ENCODE measurements around the gene SGCD. TPM values are rescaled to one million over a fixed set of nuclear protein-coding genes. Genes with fewer than 3 reads are reported as not detected.

Gene SGCD
- total and polyA plus RNA-seq, 9 of the 15 experiments (the other 6 are each of a cell fraction or from before 2014, with no cell fraction given): not detected

- TF ChIP-seq, protein P1, sequence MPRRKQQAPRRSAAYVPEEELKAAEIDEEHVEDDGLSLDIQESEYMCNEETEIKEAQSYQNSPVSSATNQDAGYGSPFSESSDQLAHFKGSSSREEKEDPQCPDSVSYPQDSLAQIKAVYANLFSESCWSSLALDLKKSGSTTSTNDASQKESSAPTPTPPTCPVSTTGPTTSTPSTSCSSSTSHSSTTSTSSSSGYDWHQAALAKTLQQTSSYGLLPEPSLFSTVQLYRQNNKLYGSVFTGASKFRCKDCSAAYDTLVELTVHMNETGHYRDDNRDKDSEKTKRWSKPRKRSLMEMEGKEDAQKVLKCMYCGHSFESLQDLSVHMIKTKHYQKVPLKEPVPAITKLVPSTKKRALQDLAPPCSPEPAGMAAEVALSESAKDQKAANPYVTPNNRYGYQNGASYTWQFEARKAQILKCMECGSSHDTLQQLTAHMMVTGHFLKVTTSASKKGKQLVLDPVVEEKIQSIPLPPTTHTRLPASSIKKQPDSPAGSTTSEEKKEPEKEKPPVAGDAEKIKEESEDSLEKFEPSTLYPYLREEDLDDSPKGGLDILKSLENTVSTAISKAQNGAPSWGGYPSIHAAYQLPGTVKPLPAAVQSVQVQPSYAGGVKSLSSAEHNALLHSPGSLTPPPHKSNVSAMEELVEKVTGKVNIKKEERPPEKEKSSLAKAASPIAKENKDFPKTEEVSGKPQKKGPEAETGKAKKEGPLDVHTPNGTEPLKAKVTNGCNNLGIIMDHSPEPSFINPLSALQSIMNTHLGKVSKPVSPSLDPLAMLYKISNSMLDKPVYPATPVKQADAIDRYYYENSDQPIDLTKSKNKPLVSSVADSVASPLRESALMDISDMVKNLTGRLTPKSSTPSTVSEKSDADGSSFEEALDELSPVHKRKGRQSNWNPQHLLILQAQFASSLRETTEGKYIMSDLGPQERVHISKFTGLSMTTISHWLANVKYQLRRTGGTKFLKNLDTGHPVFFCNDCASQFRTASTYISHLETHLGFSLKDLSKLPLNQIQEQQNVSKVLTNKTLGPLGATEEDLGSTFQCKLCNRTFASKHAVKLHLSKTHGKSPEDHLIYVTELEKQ (CRISPR knock-in tag; IDR thresholded peaks at IDR 0.05): no peak
These were observed 68.3 kb downstream of the SGCD start (continued) for GRCh38 chr5:156395306-156395675.

- Histone ChIP-seq H3K9me3 (replicated peaks; ENCODE audit: control insufficient read depth, insufficient read depth, low read depth, low read length) (no peaks in the 10 kb centered on the region), H4K20me1 (replicated peaks; ENCODE audit: control insufficient read depth, insufficient read depth, low read length) (no peaks in the 10 kb centered on the region), H3K36me3 (ENCODE audit: control insufficient read depth, insufficient read depth, low read length) (no peaks in the 10 kb centered on the region), H3K27me3 (ENCODE audit: control insufficient read depth in 2 of 2, insufficient read depth in 2 of 2, low read length in 2 of 2) (no peaks in the 10 kb centered on the region), H2AFZ (ENCODE audit: low read depth, low read length) (no peak overlapping the region), H3K4me1 (replicated peaks in 1 of 2; ENCODE audit: control insufficient read depth in 2 of 2, insufficient read depth in 2 of 2, low read length in 2 of 2) (no peaks in the 10 kb centered on the region), H3K4me3 (no peak overlapping the region), H3K9ac (ENCODE audit: insufficient read depth in 1 of 2, low read depth in 2 of 2, low read length in 2 of 2) (no peak overlapping the region), H3K9me1 (ENCODE audit: control insufficient read depth, insufficient read depth, low read length) (no peaks in the 10 kb centered on the region), H3K27ac (ENCODE audit: extremely low read depth, low read depth, low read length) (no peak overlapping the region), H3K79me2 (ENCODE audit: control insufficient read depth, insufficient read depth, low read length) (no peaks in the 10 kb centered on the region), H3K4me2 (ENCODE audit: insufficient read depth, low read length) (no peak overlapping the region)
- ATAC-seq (no peak), FAIRE-seq (no peak), DNase-seq (ENCODE audit: extremely low read depth in 1 of 4, low spot score in 3 of 4) (no peak)
- intact Hi-C loops (cut with micrococcal nuclease): no loop called here
- ChIA-PET POLR2A (no interaction called here), CTCF (ENCODE audit: low intra/inter-chr PET ratio) (no interaction called here)
- no TSS peak for BruUV-seq (replicated peaks)
- WGBS (ENCODE audit: insufficient coverage, low coverage, missing lambda C conversion rate): under 1% methylated on average over 11 of the region's 11 CpGs
- in situ Hi-C loops (cut with MboI): no loop called here
- TF ChIP-seq MCM5 (IDR thresholded peaks at IDR 0.05; ENCODE audit: low read depth): no peak
- TF ChIP-seq BCLAF1 (IDR thresholded peaks at IDR 0.05; ENCODE audit: borderline replicate concordance in 1 of 2, control insufficient read depth in 1 of 2, low read depth in 2 of 2, low read length in 1 of 2): no peak
- no peak for TF ChIP-seq SAP30 (IDR thresholded peaks at IDR 0.05; ENCODE audit: borderline replicate concordance, insufficient read depth, low read depth, low read length, poor library complexity, severe bottlenecking)
- TF ChIP-seq PHF8 (IDR thresholded peaks at IDR 0.05; ENCODE audit: borderline replicate concordance, low read length): no peak
These were observed 69.3 kb downstream of the SGCD start for GRCh38 chr5:156396063-156396829.
